ENCODE measurements around the gene ARFGAP2.

Gene ARFGAP2

GRCh38 chr11:47172740-47173336, 3.8 kb downstream of the ARFGAP2 start:
- Histone ChIP-seq H3K9ac (ENCODE audit: low read length in 5 of 5) (no peak overlapping the region), H3K4me1 (ENCODE audit: control insufficient read depth in 5 of 5, insufficient read depth in 5 of 5, low read length in 5 of 5) (peaks cover 9 to 36% (median 31%) of the 10 kb centered on the region in 5 donors)

DNA sequence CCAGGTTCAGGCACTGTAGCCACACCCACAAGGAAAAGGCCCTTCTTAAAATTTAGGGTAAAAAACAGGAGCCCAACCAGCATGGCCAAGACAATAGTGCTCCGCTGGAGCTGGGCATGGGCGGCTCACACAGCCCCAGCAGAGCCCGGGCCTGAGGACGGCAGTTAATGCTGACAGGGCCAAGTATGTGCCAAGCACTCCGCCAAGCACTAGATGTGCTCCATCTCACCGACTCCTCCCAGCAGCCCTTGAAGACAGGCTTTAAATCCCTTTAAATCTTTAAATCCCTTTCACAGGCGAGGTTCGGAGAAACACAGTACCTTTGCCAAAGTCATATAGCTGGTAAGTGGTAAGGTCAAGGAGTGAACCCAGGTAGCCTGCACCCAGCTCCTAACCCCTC, 4.8 kb downstream of the ARFGAP2 start:
- Histone ChIP-seq H3K4me1 (ENCODE audit: control insufficient read depth in 5 of 5, insufficient read depth in 5 of 5, low read length in 5 of 5) (peaks cover 5 to 27% (median 24%) of the 10 kb centered on the region in 5 donors), H3K4me3 (ENCODE audit: low read depth in 1 of 5, low read length in 5 of 5) (no peak overlapping the region), H3K9me3 (ENCODE audit: control insufficient read depth in 5 of 5, low read length in 5 of 5) (no peaks in the 10 kb centered on the region), H3K9ac (ENCODE audit: low read length in 5 of 5) (no peak overlapping the region), H3K36me3 (ENCODE audit: control insufficient read depth in 5 of 5, insufficient read depth in 5 of 5, low read length in 5 of 5) (peaks cover 7 to 81% (median 71%) of the 10 kb centered on the region in 5 donors), H3K27ac (ENCODE audit: low read depth, low read length) (no peak overlapping the region), H3K27me3 (ENCODE audit: control insufficient read depth in 5 of 5, insufficient read depth in 4 of 5, low read length in 5 of 5) (no peaks in the 10 kb centered on the region)

More at GRCh38 chr11:47172740-47173336, 3.8 kb downstream of the ARFGAP2 start:
- Histone ChIP-seq H3K27me3 (ENCODE audit: control insufficient read depth in 5 of 5, insufficient read depth in 4 of 5, low read length in 5 of 5) (no peaks in the 10 kb centered on the region), H3K9me3 (ENCODE audit: control insufficient read depth in 5 of 5, low read length in 5 of 5) (no peaks in the 10 kb centered on the region), H3K36me3 (ENCODE audit: control insufficient read depth in 5 of 5, insufficient read depth in 5 of 5, low read length in 5 of 5) (peaks cover 7 to 72% (median 61%) of the 10 kb centered on the region in 5 donors), H3K27ac (ENCODE audit: low read depth, low read length) (no peak overlapping the region), H3K4me3 (ENCODE audit: low read depth in 1 of 5, low read length in 5 of 5) (no peak overlapping the region)

GRCh38 chr11:47171061-47171838, 5.4 kb downstream of the ARFGAP2 start:
- Histone ChIP-seq H3K9me3 (ENCODE audit: control insufficient read depth in 5 of 5, low read length in 5 of 5) (no peaks in the 10 kb centered on the region), H3K27me3 (ENCODE audit: control insufficient read depth in 5 of 5, insufficient read depth in 4 of 5, low read length in 5 of 5) (no peaks in the 10 kb centered on the region), H3K36me3 (ENCODE audit: control insufficient read depth in 5 of 5, insufficient read depth in 5 of 5, low read length in 5 of 5) (peaks cover 7 to 87% (median 77%) of the 10 kb centered on the region in 5 donors), H3K9ac (ENCODE audit: low read length in 5 of 5) (no peak overlapping the region), H3K27ac (ENCODE audit: low read depth, low read length) (no peak overlapping the region), H3K4me1 (ENCODE audit: control insufficient read depth in 5 of 5, insufficient read depth in 5 of 5, low read length in 5 of 5) (peaks cover 5 to 26% (median 23%) of the 10 kb centered on the region in 5 donors), H3K4me3 (ENCODE audit: low read depth in 1 of 5, low read length in 5 of 5) (no peak overlapping the region)

- Histone ChIP-seq H3K4me3 (ENCODE audit: low read depth in 1 of 5, low read length in 5 of 5) (no peak overlapping the region), H3K36me3 (ENCODE audit: control insufficient read depth in 5 of 5, insufficient read depth in 5 of 5, low read length in 5 of 5) (peaks cover 4 to 82% (median 76%) of the 10 kb centered on the region in 5 donors), H3K9me3 (ENCODE audit: control insufficient read depth in 5 of 5, low read length in 5 of 5) (no peaks in the 10 kb centered on the region), H3K27ac (ENCODE audit: low read depth, low read length) (no peak overlapping the region), H3K27me3 (ENCODE audit: control insufficient read depth in 5 of 5, insufficient read depth in 4 of 5, low read length in 5 of 5) (no peaks in the 10 kb centered on the region), H3K9ac (ENCODE audit: low read length in 5 of 5) (no peak overlapping the region), H3K4me1 (ENCODE audit: control insufficient read depth in 5 of 5, insufficient read depth in 5 of 5, low read length in 5 of 5) (peaks cover 0 to 7% (median 2%) of the 10 kb centered on the region in 5 donors)
Measured at GRCh38 chr11:47166368-47166767, 10.3 kb downstream of the ARFGAP2 start.

GRCh38 chr11:47165253-47165840, 11.3 kb downstream of the ARFGAP2 start:
- no peak overlapping the region for H3K9ac ChIP-seq (ENCODE audit: low read length in 5 of 5)
- no peaks in the 10 kb centered on the region for H3K27me3 ChIP-seq (ENCODE audit: control insufficient read depth in 5 of 5, insufficient read depth in 4 of 5, low read length in 5 of 5)

DNA sequence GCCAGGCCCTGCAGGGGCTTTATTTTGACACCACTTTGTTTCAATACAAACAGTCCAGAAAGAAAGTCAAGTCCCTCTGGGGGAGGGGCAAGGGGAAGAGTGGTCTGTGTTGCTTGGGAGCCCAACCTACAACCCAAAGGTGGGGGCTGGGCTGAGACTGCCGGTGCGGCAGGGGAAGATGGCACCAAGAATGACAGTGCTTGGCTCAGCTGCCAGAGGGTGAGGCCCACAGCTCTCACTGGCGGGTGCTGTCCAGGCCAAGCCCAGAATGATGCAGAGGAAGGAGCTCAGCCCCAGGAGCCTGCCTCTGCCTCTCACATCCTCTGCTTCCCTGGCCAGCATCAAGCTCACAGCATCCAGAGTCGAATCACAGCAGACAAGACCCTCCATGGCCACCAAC, 12.4 kb downstream of the ARFGAP2 start:
- no peak overlapping the region for H3K4me3 ChIP-seq (ENCODE audit: low read depth in 1 of 5, low read length in 5 of 5)
- H3K27me3 ChIP-seq (ENCODE audit: control insufficient read depth in 5 of 5, insufficient read depth in 4 of 5, low read length in 5 of 5) = no peaks in the 10 kb centered on the region
- H3K36me3 ChIP-seq (ENCODE audit: control insufficient read depth in 5 of 5, insufficient read depth in 5 of 5, low read length in 5 of 5) = peaks cover 0 to 66% (median 60%) of the 10 kb centered on the region in 5 donors
- no peak overlapping the region for H3K27ac ChIP-seq (ENCODE audit: low read depth, low read length)
- H3K4me1 ChIP-seq (ENCODE audit: control insufficient read depth in 5 of 5, insufficient read depth in 5 of 5, low read length in 5 of 5) = peaks cover 0 to 12% (median 3%) of the 10 kb centered on the region in 5 donors
- H3K9ac ChIP-seq (ENCODE audit: low read length in 5 of 5) = no peak overlapping the region
- H3K9me3 ChIP-seq (ENCODE audit: control insufficient read depth in 5 of 5, low read length in 5 of 5) = no peaks in the 10 kb centered on the region

More at GRCh38 chr11:47165253-47165840, 11.3 kb downstream of the ARFGAP2 start:
- Histone ChIP-seq H3K27ac (ENCODE audit: low read depth, low read length) (no peak overlapping the region), H3K9me3 (ENCODE audit: control insufficient read depth in 5 of 5, low read length in 5 of 5) (no peaks in the 10 kb centered on the region), H3K4me1 (ENCODE audit: control insufficient read depth in 5 of 5, insufficient read depth in 5 of 5, low read length in 5 of 5) (peaks cover 0 to 12% (median 3%) of the 10 kb centered on the region in 5 donors), H3K36me3 (ENCODE audit: control insufficient read depth in 5 of 5, insufficient read depth in 5 of 5, low read length in 5 of 5) (peaks cover 0 to 73% (median 66%) of the 10 kb centered on the region in 5 donors), H3K4me3 (ENCODE audit: low read depth in 1 of 5, low read length in 5 of 5) (no peak overlapping the region)

DNA sequence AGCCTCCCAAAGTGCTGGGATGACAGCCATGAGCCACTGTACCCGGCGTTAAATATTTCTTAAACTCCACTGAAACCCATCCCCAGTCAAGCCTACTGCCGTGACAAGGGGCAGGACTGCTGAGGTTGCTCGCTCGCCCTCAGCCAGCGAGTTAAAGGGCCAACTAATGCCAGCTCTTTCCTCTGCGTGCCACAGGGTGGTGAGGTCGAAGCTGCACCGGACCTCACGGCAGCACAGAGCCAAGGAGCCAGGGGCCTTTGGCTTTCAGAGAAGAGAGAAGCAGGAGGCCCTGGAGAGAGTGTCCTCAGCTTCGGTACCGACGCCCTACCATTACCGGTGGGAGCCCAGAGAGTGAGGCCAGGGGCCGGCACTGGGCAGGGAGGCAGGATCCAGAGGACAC, 12.8 kb downstream of the ARFGAP2 start:
- H3K9ac ChIP-seq (ENCODE audit: low read length in 5 of 5) = no peak overlapping the region
- no peak overlapping the region for H3K27ac ChIP-seq (ENCODE audit: low read depth, low read length)
- H3K27me3 ChIP-seq (ENCODE audit: control insufficient read depth in 5 of 5, insufficient read depth in 4 of 5, low read length in 5 of 5) = no peaks in the 10 kb centered on the region
- H3K36me3 ChIP-seq (ENCODE audit: control insufficient read depth in 5 of 5, insufficient read depth in 5 of 5, low read length in 5 of 5) = peaks cover 0 to 63% (median 57%) of the 10 kb centered on the region in 5 donors
- H3K9me3 ChIP-seq (ENCODE audit: control insufficient read depth in 5 of 5, low read length in 5 of 5) = no peaks in the 10 kb centered on the region
- H3K4me1 ChIP-seq (ENCODE audit: control insufficient read depth in 5 of 5, insufficient read depth in 5 of 5, low read length in 5 of 5) = peaks cover 0 to 12% (median 3%) of the 10 kb centered on the region in 5 donors
- no peak overlapping the region for H3K4me3 ChIP-seq (ENCODE audit: low read depth in 1 of 5, low read length in 5 of 5)

DNA sequence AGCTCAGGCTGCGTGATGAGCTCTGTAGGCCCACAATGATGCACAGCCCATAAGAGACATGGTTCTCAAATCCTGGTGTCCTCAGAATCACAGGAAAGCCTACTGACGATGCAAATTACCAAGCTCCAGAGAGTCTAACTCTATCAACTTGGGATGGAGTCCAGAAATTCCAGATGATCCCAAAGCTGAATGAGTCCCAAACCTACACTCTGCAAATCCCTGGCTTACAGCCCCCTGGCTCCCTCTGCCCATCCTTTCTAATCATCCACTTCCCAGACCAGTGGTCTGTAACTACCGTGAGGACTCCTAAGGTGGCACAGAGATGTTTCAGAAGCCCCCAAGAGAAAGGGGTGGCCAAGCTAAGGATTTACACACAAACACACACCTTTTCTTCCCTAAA, 13.5 kb downstream of the ARFGAP2 start:
- H3K36me3 ChIP-seq (ENCODE audit: control insufficient read depth in 5 of 5, insufficient read depth in 5 of 5, low read length in 5 of 5) = peaks cover 0 to 57% (median 50%) of the 10 kb centered on the region in 5 donors
- no peak overlapping the region for H3K4me3 ChIP-seq (ENCODE audit: low read depth in 1 of 5, low read length in 5 of 5)
- H3K9ac ChIP-seq (ENCODE audit: low read length in 5 of 5) = no peak overlapping the region
- no peaks in the 10 kb centered on the region for H3K9me3 ChIP-seq (ENCODE audit: control insufficient read depth in 5 of 5, low read length in 5 of 5)
- no peak overlapping the region for H3K27ac ChIP-seq (ENCODE audit: low read depth, low read length)
- peaks cover 0 to 12% (median 3%) of the 10 kb centered on the region in 5 donors for H3K4me1 ChIP-seq (ENCODE audit: control insufficient read depth in 5 of 5, insufficient read depth in 5 of 5, low read length in 5 of 5)
- no peaks in the 10 kb centered on the region for H3K27me3 ChIP-seq (ENCODE audit: control insufficient read depth in 5 of 5, insufficient read depth in 4 of 5, low read length in 5 of 5)

DNA sequence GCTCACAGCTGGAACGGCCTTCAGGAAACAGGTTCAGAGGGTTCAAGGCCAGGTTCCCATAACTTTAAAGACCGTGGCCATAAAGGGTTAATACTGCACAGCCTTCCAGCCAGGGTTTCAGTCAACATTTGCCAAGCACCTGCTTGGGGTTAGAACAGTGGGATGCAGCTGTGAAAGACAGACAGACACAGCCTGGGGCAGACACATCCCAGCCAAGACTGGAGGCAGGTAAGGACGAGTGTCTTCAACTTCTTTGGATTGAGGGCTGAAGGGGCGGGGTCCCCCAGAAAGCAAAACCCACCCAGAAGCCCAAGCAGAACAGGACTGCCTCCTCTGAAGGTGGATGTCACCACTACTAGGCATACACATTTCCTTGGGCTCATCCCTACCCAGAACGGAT, 14.3 kb downstream of the ARFGAP2 start:
- Histone ChIP-seq H3K4me3 (ENCODE audit: low read depth in 1 of 5, low read length in 5 of 5) (no peak overlapping the region), H3K9me3 (ENCODE audit: control insufficient read depth in 5 of 5, low read length in 5 of 5) (no peaks in the 10 kb centered on the region), H3K36me3 (ENCODE audit: control insufficient read depth in 5 of 5, insufficient read depth in 5 of 5, low read length in 5 of 5) (peaks cover 0 to 54% (median 46%) of the 10 kb centered on the region in 5 donors), H3K27me3 (ENCODE audit: control insufficient read depth in 5 of 5, insufficient read depth in 4 of 5, low read length in 5 of 5) (no peaks in the 10 kb centered on the region), H3K4me1 (ENCODE audit: control insufficient read depth in 5 of 5, insufficient read depth in 5 of 5, low read length in 5 of 5) (peaks cover 0 to 12% (median 3%) of the 10 kb centered on the region in 5 donors), H3K27ac (ENCODE audit: low read depth, low read length) (no peak overlapping the region), H3K9ac (ENCODE audit: low read length in 5 of 5) (no peak overlapping the region)

GRCh38 chr11:47161890-47162289, 14.8 kb downstream of the ARFGAP2 start:
- Histone ChIP-seq H3K27me3 (ENCODE audit: control insufficient read depth in 5 of 5, insufficient read depth in 4 of 5, low read length in 5 of 5) (no peaks in the 10 kb centered on the region), H3K9ac (ENCODE audit: low read length in 5 of 5) (no peak overlapping the region), H3K27ac (ENCODE audit: low read depth, low read length) (no peak overlapping the region), H3K4me3 (ENCODE audit: low read depth in 1 of 5, low read length in 5 of 5) (no peak overlapping the region), H3K4me1 (ENCODE audit: control insufficient read depth in 5 of 5, insufficient read depth in 5 of 5, low read length in 5 of 5) (peaks cover 0 to 12% (median 3%) of the 10 kb centered on the region in 5 donors), H3K9me3 (ENCODE audit: control insufficient read depth in 5 of 5, low read length in 5 of 5) (no peaks in the 10 kb centered on the region), H3K36me3 (ENCODE audit: control insufficient read depth in 5 of 5, insufficient read depth in 5 of 5, low read length in 5 of 5) (peaks cover 0 to 52% (median 40%) of the 10 kb centered on the region in 5 donors)

Data from subcutaneous abdominal adipose tissue (tissue), 5 donors.